RWPE1 (cell line): ENCODE data around the gene C9orf72.

ENCODE experiments used
- CTCF ChIA-PET: fragments of 350-600 bp; sonication (Branson Sonifier 250); formaldehyde crosslinking; extraction: SDS; loops from one replicate; lab custom pipeline; 2021; lab: Yijun Ruan, JAX
- POLR2A ChIA-PET: fragments of 400-600 bp; formaldehyde crosslinking; extraction: SDS; loops from one replicate; lab custom pipeline; 2020; ENCODE audit warnings: antibody characterized with exemption; ENCODE audit not compliant: low non-redundant PET; lab: Yijun Ruan, JAX
- DNase-seq: peaks from one replicate; pipeline ENCODE4 v3.0.0; 2012; ENCODE audit warnings: low spot score
- H3K27ac ChIP-seq: fragments of 450-650 bp; 2 replicates; pipeline ENCODE4 v1.5.1; 2017
- CTCF ChIP-seq: fragments of 450-650 bp; conservative IDR thresholded peaks from 2 replicates; pipeline ENCODE4 v1.5.1; 2017; ENCODE audit warnings: low read depth, mild to moderate bottlenecking

The C9orf72 gene

GRCh38 chr9:27572061-27572460 is 1.2 kb downstream of the C9orf72 start:
- ChIA-PET CTCF (interaction anchor here (0.6 kb wide), 1 partner anchor 10 kb away, joined by 3 read pairs; no protein-coding TSS in a partner anchor), POLR2A (no interaction called here)
- no peak for DNase-seq
- no peak overlapping the region for H3K27ac ChIP-seq
- no peak for TF ChIP-seq CTCF

DNA sequence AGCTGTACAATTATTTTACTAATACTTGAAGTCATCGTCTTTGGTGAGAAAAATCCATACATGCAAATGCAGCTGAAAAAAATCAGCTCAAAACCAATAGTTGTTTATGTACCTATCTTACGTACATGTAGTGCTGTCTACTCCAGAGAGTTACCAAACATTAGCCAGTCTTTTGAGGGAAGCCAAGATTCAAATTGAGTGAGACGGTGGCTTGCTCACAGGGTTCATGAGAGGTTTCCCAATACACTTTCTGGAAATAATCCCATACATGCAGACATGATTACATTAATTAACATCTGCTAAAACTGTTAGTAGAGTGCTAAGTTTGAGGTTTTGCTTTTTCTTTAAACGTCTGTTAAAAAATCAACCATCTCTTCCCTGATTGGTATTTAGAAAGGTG is 2.3 kb downstream of the C9orf72 start:
- ChIA-PET CTCF (interaction anchor here (0.6 kb wide), 2 partner anchors 28 to 892 kb away, joined by 4 to 6 read pairs; no protein-coding TSS in a partner anchor), POLR2A (no interaction called here)
- TF ChIP-seq CTCF = no peak
- no peak for DNase-seq
- H3K27ac ChIP-seq = no peak overlapping the region

DNA sequence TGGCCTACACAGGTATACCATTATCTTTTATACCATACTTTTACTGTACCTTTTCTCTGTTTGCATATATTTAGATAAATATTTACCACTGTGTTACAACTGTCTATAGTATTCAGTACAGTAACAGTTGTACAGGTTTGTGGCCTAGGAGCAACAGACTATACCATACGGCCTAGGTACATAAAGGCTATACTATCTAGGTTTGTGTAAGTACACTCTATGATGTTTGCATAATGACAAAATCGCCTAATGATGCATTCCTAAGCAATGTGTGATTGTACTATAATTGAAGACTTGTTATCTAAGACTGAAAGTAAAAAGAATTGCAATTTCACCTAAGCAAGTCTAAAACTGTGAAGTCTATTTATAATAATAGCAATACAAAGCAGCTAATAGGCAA is 3.9 kb downstream of the C9orf72 start:
- no peak for TF ChIP-seq CTCF
- no peak overlapping the region for H3K27ac ChIP-seq
- CTCF ChIA-PET = no interaction called here
- POLR2A ChIA-PET = interaction anchor here (0.6 kb wide), 1 partner anchor 61 kb away, joined by 3 read pairs; no protein-coding TSS in a partner anchor
- DNase-seq = no peak

DNA sequence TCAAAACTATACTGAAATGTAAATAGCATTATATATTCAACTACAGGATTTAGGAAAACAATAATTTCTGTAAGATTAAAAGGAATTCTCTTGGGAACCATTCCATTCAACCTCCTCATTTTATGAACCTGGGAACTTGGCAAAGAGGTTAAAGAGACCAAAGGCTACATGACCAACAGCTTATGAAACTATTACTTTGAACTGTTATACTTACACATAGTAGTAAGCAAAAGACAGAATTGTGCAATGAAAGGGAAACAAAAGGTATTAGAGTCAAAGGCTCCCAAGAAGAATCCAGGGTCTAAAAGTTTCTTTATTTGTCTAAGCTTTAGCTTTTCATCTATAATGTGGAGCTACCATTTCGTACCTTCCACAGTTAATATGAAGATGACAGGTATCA is 7.2 kb downstream of the C9orf72 start:
- no peak overlapping the region for H3K27ac ChIP-seq
- no peak for DNase-seq
- no peak for TF ChIP-seq CTCF
- CTCF ChIA-PET = no interaction called here
- POLR2A ChIA-PET = no interaction called here

DNA sequence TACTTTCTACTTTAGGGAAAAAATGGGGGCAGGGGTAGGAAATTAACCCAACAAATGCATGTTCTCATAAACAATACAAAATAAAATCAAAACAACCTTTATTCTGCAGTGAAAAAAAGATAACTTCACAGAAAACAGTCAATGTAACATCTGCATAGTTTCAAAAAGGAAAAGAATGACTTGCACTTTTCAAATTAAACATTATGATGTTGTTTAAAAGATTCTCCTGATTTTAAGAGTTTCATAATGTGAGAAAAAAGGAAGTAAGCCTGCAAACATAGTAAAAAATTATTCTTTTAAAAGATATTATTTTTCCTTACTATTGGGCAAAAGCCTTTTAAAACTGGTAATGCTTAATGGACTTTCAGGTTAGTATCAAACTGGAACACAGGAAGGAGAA is 7.6 kb downstream of the C9orf72 start:
- no peak for TF ChIP-seq CTCF
- ChIA-PET CTCF (no interaction called here), POLR2A (no interaction called here)
- no peak overlapping the region for H3K27ac ChIP-seq
- no peak for DNase-seq

DNA sequence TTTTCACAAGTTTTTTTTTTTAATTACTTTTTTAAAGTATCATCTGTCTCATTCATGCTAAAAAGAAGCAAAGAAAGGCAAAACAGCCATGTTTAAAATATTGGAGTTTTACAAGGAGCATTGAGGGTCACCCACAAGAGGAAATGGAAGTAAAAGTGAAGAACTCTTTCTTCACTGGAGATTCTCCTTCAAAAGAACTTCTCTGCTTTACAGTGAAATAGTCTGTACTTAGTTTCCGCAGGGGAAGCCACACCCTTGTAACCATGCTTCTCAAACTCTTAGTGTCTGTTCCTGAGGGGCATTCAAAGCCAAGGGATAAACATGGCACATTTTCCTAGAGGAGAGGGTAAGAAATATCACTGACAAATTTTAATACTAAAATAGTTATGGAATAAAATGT is 8.6 kb downstream of the C9orf72 start:
- ChIA-PET CTCF (interaction anchor here (0.6 kb wide), 1 partner anchor 663 kb away, joined by 4 read pairs; no protein-coding TSS in a partner anchor), POLR2A (no interaction called here)
- TF ChIP-seq CTCF = no peak
- DNase-seq = no peak
- no peak overlapping the region for H3K27ac ChIP-seq
